Fibroblast of lung (primary cell): ENCODE results near the gene TNKS1BP1. TPM values are rescaled to one million over a fixed set of nuclear protein-coding genes. Genes with fewer than 3 reads are reported as not detected.

ENCODE experiments used
- DNase-seq, 2 donors: peaks; one replicate each; pipeline versions ENCODE4 v3.0.0 to v3.0.0-alpha.2; 2010; ENCODE audit warnings: low read depth in 2 of 2
- H2AFZ ChIP-seq: 2 replicates; pipeline ENCODE4 v1.5.1; 2012; ENCODE audit warnings: low read length, control low read depth, inconsistent platforms
- H3K27ac ChIP-seq: 2 replicates; pipeline ENCODE4 v1.5.1; 2011; ENCODE audit warnings: low read length, control low read depth; ENCODE audit not compliant: insufficient read depth
- H3K27me3 ChIP-seq: 2 replicates; pipeline ENCODE4 v1.5.1; 2011; ENCODE audit warnings: mild to moderate bottlenecking, low read length; ENCODE audit not compliant: control insufficient read depth, insufficient read depth
- H3K36me3 ChIP-seq: 2 replicates; pipeline ENCODE4 v1.5.1; 2011; ENCODE audit warnings: low read length; ENCODE audit not compliant: control insufficient read depth, insufficient read depth
- H3K4me1 ChIP-seq: 2 replicates; pipeline ENCODE4 v1.5.1; 2011; ENCODE audit warnings: low read length; ENCODE audit not compliant: control insufficient read depth, insufficient read depth; ENCODE audit errors: extremely low read depth
- H3K4me2 ChIP-seq: 2 replicates; pipeline ENCODE4 v1.5.1; 2011; ENCODE audit warnings: low read length, control low read depth; ENCODE audit not compliant: insufficient read depth; ENCODE audit errors: extremely low read depth
- H3K4me3 ChIP-seq, 4 experiments: fragments of 200-600 bp in 1 of 4; sonication (generic) in 1 of 4; replicated peaks in 1 of 4; 2 replicates each; pipeline ENCODE4 v1.5.1; 2011 to 2016; ENCODE audit warnings: low read length in 4 of 4, low read depth in 3 of 4, mild to moderate bottlenecking in 3 of 4, control low read depth in 2 of 4, inconsistent platforms in 1 of 4, mixed read lengths in 1 of 4; ENCODE audit not compliant: insufficient read depth in 1 of 4; ENCODE audit errors: control extremely low read depth in 1 of 4
- H3K79me2 ChIP-seq: 2 replicates; pipeline ENCODE4 v1.5.1; 2012; ENCODE audit warnings: mild to moderate bottlenecking, low read length, inconsistent platforms; ENCODE audit not compliant: control insufficient read depth, insufficient read depth
- H3K9ac ChIP-seq: 2 replicates; pipeline ENCODE4 v1.5.1; 2011; ENCODE audit warnings: mild to moderate bottlenecking, low read length, control low read depth; ENCODE audit not compliant: insufficient read depth
- H3K9me3 ChIP-seq: 2 replicates; pipeline ENCODE4 v1.5.1; 2012; ENCODE audit warnings: low read depth, low read length; ENCODE audit not compliant: control insufficient read depth, insufficient read depth
- H4K20me1 ChIP-seq: 2 replicates; pipeline ENCODE4 v1.5.1; 2011; ENCODE audit warnings: low read length; ENCODE audit not compliant: control insufficient read depth, insufficient read depth; ENCODE audit errors: extremely low read depth
- EZH2 ChIP-seq: IDR thresholded peaks from 2 replicates; pipeline ENCODE4 v1.5.1; 2012; ENCODE audit warnings: low read length, control low read depth, mild to moderate bottlenecking; ENCODE audit errors: missing control alignments
- polyA plus RNA-seq, 2 donors: library from polyadenylated mRNA; depleted of rRNA in 1 of 2; stranded (reverse) in 1 of 2; unstranded in 1 of 2; fragments of >200 nt; gene quantifications; 2 replicates each; pipeline ENCODE4 v1.2.1, GENCODE V29; 2011 to 2012; ENCODE audit warnings: missing spikeins in 1 of 2
- total RNA-seq: library from RNA; depleted of rRNA; stranded (reverse); fragments of >200 nt; gene quantifications from 2 replicates; pipeline ENCODE4 v1.2.1, GENCODE V29; 2014
- TF ChIP-seq, protein P1 (sequence below), 2 donors: IDR thresholded peaks in 1 of 2; conservative IDR thresholded peaks in 1 of 2; 1 replicate in 1 of 2; 2 replicates in 1 of 2; pipeline ENCODE4 v1.5.1; 2011 to 2012; ENCODE audit warnings: low read length in 2 of 2, control low read depth in 1 of 2, inconsistent platforms in 1 of 2, low read depth in 1 of 2, mild to moderate bottlenecking in 1 of 2

Gene TNKS1BP1
- total and polyA plus RNA-seq, 2 donors (not counting 1 experiment from before 2014, with no cell fraction given) = 70.2 to 111 TPM

DNA sequence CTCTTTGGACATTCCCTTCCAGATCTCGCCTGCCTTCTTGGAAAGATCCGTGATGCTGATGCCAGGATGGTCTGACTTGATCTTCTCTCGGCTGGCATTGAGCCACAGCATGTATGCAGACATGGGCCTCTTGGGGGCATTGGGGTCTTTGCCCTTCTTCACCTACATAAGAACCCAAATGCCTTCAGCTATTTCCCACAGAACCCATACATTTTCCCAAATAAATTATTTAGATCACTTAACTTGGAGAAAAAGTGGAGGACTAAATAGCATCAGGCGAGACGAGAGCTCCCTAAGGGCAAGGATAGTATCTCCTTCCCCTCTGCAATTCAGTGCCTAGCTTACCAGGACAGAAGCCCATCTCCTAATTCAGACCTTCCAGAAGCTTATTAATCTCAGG, 3.0 kb upstream of the TNKS1BP1 start:
- Histone ChIP-seq H2AFZ (no peak overlapping the region), H3K79me2 (peaks cover 16% of the 10 kb centered on the region), H3K27ac (no peak overlapping the region), H3K9ac (no peak overlapping the region), H3K9me3 (no peaks in the 10 kb centered on the region), H3K4me3 (no peak overlapping the region), H3K4me1 (peaks cover 18% of the 10 kb centered on the region), H3K27me3 (no peaks in the 10 kb centered on the region), H3K36me3 (peaks cover 19% of the 10 kb centered on the region), H3K4me2 (no peak overlapping the region), H4K20me1 (no peaks in the 10 kb centered on the region)
- no peak for TF ChIP-seq EZH2
- TF ChIP-seq, protein P1, sequence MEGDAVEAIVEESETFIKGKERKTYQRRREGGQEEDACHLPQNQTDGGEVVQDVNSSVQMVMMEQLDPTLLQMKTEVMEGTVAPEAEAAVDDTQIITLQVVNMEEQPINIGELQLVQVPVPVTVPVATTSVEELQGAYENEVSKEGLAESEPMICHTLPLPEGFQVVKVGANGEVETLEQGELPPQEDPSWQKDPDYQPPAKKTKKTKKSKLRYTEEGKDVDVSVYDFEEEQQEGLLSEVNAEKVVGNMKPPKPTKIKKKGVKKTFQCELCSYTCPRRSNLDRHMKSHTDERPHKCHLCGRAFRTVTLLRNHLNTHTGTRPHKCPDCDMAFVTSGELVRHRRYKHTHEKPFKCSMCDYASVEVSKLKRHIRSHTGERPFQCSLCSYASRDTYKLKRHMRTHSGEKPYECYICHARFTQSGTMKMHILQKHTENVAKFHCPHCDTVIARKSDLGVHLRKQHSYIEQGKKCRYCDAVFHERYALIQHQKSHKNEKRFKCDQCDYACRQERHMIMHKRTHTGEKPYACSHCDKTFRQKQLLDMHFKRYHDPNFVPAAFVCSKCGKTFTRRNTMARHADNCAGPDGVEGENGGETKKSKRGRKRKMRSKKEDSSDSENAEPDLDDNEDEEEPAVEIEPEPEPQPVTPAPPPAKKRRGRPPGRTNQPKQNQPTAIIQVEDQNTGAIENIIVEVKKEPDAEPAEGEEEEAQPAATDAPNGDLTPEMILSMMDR (conservative IDR thresholded peaks at IDR 0.05 in 1 of 2, IDR thresholded peaks at IDR 0.05 in 1 of 2; ENCODE audit: low read depth in 1 of 2, low read length in 2 of 2) = no peak
- DNase-seq = no peak

DNA sequence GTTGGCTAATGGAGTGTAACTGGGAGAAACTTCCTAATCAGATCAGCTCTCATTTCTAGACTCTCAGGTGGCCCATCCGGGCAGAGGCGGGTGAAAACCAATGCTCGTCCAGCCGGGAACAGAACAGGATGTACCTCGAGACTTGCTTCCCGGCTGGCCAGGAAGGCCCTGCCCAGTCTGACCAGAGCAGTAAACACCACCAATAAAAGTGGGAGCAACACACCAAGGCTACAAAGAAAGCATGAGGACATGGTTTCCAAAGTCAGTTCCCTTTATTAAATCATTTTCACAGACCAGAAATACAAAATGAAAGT, 940 bp upstream of the TNKS1BP1 start:
- H3K4me2 ChIP-seq = peak overlapping the region; percentile 91
- peaks cover 10% of the 10 kb centered on the region for H3K36me3 ChIP-seq
- H3K79me2 ChIP-seq = peaks cover 26% of the 10 kb centered on the region
- H2AFZ ChIP-seq = peak overlapping the region; percentile 77
- TF ChIP-seq EZH2 = no peak
- TF ChIP-seq, protein P1 (conservative IDR thresholded peaks at IDR 0.05 in 1 of 2, IDR thresholded peaks at IDR 0.05 in 1 of 2; ENCODE audit: low read depth in 1 of 2, low read length in 2 of 2) = no peak
- peaks cover 24% of the 10 kb centered on the region for H3K4me1 ChIP-seq
- peak overlapping the region; percentile 98 for H3K27ac ChIP-seq
- peak overlapping the region; percentile 83 for H3K9ac ChIP-seq
- peak overlapping the region; percentile 48 to 59 (median 52) for H3K4me3 ChIP-seq
- no peaks in the 10 kb centered on the region for H3K27me3 ChIP-seq
- H3K9me3 ChIP-seq = no peaks in the 10 kb centered on the region
- H4K20me1 ChIP-seq = no peaks in the 10 kb centered on the region
- no peak for DNase-seq

DNA sequence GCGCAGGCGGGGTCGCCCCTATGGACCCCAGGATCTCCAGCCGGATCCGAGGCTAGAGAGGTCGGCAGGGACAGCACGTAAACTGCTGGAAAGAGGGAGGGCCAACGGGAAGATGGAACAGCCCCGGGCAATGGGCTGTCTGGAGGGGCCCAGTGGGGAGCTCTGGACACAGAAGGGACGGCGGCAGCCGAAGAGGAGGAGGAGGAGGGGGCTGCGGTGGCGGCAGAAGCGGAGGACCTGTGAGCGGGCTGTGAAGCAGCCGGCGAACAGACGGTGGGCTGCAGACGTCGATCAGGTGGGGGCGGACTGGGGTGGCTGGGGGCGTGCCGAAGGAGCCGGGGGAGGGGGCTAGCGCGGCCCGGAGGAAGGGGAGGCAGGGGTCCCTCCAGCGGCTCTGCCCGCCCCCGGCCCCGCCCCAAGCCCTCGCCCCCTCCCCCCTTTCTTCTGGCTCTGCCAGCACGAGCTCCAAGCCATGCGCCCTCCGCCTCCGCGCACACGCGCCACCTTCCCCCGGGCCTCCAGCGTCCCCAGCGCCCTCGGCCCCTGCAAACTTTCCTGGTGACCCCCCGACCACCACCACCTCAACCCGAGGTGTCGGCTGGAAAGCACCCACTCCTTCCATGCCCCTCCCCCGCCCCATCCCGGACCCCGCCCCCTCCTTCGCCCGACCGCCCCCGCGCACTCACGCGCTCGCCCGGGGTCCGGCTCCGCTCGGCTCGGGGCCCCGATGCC, 432 bp downstream of the TNKS1BP1 start:
- Histone ChIP-seq H3K36me3 (peaks cover 9% of the 10 kb centered on the region), H3K4me3 (peak overlapping the region; percentile 65 to 91 (median 70)), H3K27ac (peak overlapping the region; percentile 90), H3K4me1 (peaks cover 27% of the 10 kb centered on the region), H2AFZ (no peak overlapping the region), H3K79me2 (peaks cover 36% of the 10 kb centered on the region), H3K9me3 (no peaks in the 10 kb centered on the region), H4K20me1 (no peaks in the 10 kb centered on the region), H3K27me3 (no peaks in the 10 kb centered on the region), H3K9ac (peak overlapping the region; percentile 86), H3K4me2 (peak overlapping the region; percentile 93)
- DNase-seq = peak; percentile 52 to 68
- no peak for TF ChIP-seq EZH2
- TF ChIP-seq, protein P1 (conservative IDR thresholded peaks at IDR 0.05 in 1 of 2, IDR thresholded peaks at IDR 0.05 in 1 of 2; ENCODE audit: low read depth in 1 of 2, low read length in 2 of 2) = no peak
